Kidney glomerular epithelial cell (primary cell): ENCODE measurements around the gene MDM2.
"Not testable (repeated sequence)": the region's sequence is repeated elsewhere in the genome, so short reads cannot be mapped to it uniquely, and the experiment has no call there.

Experiments
- DNase-seq: peaks from one replicate; lab custom pipeline; 2025; lab: John Stamatoyannopoulos, UW

MDM2 gene

GRCh38 chr12:68786929-68787328 is 21.0 kb upstream of the MDM2 start:
- DNase-seq = no peak

DNA sequence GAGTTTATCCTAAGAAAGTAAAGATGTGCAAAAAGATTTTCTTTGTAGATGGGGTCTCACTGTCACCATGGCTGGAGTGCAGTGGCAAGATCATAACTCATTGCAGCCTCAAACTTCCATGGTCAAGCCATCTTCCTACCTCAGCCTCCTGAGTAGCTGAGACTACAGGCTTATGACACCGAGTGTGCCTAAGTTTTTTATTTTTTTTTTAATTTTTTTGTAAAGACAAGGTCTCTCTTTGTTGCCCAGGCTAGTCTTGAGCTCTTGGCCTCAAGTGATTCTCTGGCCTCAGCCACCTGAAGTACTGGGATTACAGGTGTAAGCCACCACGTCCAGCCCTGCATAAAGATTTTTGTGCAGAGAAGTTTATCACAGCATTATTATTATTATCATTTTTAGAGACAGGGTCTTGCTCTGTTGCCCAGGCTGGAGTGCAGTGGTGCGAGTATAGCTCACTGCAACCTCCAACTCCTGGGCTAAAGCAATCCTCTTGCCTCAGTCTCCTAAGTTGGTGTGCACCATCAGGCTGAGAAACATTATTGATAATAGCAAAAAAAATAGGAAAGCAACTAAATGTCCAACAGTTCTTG is 19.3 kb upstream of the MDM2 start:
- no peak for DNase-seq

DNA sequence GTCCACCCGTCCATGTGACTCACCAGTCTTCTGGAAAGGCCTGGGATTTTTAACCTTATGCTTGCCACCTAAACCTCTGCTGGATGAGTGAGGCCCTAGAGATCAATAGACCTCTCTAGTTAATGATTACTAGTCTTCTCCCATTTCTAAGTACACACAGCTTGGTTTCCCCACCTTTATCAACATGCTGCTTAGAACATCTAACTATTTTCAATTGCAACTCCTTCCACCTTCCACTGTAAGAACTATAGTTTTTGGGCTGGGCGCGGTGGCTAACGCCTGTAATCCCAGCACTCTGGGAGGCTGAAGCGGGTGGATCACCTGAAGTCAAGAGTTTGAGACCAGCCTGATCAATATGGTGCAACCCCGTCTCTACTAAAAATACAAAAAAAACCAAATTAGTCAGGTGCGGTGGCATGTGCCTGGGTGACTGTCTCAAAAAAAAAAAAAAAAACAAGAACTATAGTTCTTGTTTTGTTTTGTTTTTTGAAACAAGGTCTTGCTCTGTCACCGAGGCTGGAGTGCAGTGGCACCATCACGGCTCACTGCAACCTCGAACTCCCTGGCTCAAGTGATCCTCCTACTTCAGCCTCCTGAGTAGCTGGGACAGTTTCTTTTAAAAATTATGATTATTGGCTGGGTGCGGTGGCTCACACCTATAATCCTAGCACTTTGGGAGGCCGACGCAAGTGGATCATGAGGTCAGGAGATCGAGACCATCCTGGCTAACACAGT is 18.7 kb upstream of the MDM2 start:
- no peak for DNase-seq

- no peak for DNase-seq
These were observed 17.7 kb upstream of the MDM2 start for GRCh38 chr12:68790081-68790951.

- no peak for DNase-seq
These were observed 17.1 kb upstream of the MDM2 start for GRCh38 chr12:68790952-68791234.

- DNase-seq = no peak
These were observed 16.0 kb upstream of the MDM2 start for GRCh38 chr12:68791897-68792481.

- no peak for DNase-seq
These were observed 15.0 kb upstream of the MDM2 start for GRCh38 chr12:68792952-68793351.

GRCh38 chr12:68793436-68793835 is 14.5 kb upstream of the MDM2 start:
- DNase-seq = no peak

DNA sequence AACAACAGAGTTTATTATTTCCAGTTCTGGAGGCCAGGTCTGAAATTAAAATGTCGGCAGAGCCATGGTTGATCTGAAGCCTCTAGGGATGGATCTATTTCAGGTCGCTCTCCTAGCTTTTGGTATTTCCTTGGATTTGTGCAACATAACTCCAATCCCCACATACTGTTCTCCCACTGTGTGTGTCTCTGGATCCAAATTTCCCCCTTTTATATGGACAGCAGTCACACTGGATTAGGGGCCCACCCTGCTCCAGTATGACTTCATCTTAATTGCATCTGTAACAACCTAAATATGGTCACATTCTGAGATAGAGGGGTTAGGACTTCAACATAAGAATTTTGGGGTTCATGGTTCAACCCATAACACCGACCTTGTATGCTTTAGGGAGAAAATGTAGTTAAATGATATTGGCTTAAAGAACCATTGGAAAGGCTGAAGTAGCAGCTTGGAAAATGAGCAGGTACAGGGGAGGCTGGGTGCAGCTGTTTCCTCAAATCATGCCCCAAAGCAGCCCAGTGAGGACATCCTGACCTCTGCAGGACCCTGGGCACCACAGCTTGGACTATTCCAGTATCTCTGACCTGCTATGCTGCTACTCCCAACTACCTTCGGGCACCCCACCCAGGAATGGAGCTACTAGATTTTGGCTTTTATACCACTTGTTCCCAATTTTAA is 13.9 kb upstream of the MDM2 start:
- no peak for DNase-seq

DNA sequence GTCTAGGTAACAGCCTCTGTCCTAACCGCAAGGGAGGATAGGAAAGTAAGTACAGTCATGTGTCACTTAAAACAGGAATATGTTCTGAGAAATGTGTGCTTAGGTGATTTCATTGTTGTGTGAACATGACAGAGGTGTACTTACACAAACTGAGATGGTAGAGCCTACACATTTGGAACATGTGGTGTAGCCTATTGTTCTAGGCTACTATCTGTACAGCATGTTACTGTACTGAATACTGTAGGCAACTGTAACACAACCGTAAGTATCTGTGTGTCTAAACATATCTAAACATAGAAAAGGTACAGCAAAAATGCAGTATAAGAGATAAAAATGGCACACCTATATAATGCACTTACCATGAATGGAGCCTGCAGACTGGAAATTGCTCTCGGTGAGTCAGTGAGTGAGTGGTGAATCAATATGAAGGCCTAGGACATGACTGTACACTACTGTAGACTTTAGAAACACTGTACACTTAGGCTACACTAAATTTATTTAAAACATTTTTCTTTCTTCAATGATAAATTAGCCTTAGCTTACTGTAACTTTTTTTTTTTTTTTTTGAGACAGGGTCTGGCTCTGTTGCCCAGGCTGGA is 13.2 kb upstream of the MDM2 start:
- no peak for DNase-seq

DNA sequence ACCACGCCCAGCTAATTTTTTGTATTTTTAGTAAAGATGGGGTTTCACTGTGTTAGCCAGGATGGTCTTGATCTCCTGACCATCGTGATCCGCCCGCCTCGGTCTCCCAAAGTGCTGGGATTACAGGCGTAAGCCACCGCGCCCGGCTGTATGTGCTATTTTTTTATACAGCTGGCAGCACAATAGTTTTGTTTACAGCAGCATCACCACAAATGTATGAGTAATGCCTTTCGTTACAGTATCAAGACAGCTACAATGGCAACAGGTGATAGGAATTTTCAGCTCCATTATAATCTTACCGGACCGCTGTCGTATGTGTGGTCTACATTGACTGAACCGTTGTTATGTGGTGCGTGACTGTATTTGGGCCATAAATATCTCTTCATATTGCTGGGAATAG is 11.6 kb upstream of the MDM2 start:
- no peak for DNase-seq

- DNase-seq = no peak
These were observed 9.1 kb upstream of the MDM2 start for GRCh38 chr12:68798882-68799234.

DNA sequence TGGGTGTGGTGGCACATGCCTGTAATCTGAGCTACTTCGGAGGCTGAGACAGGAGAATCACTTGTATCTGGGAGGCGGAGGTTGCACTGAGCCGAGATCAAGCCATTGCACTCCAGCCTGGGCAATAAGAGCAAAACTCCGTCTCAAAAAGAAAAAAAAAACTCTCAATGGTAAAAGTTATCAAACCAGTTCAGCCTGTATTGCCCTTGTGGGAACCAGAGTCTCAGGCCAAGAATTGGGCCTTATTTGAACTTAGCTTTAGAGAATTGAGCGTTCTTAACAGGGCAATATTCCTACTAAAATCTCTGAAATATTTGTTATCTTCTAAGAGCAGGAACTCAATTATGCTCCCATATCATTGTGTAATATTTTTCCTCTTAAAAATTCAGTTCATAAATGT is 7.7 kb upstream of the MDM2 start:
- DNase-seq = no peak

DNA sequence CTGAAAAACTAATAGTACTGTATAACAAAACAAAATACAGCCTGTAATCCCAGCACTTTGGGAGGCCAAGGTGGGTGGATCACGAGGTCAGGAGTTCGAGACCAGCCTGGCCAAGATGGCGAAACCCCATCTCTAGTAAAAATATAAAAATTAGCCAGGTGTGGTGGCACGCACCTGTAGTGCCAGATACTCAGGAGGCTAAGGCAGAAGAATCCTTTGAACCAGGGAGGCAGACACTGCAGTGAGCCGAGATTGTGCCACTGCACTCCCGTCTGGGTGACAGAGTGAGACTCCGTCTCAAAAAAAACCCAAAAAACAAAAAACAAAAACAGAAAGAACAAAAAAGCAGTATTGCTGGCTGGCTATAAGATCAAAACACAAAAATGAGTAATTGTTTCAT is 6.9 kb upstream of the MDM2 start:
- DNase-seq = not testable (repeated sequence)

DNA sequence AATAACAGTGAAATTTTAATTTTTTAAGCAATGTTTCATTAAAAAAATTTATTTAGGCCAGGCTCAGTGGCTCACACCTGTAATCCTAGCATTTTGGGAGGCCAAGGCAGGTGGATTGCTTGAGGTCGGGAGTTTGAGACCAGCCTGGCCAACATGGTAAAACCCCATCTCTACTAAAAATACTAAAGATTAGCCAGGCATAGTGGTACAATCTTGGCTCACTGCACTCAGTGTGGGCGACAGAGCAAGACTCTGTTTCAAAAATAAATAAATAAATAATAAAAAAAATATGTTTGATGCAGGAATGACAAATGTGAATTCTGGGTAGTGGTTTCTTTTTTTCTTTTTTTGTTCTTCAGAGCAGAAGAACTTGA is 5.6 kb upstream of the MDM2 start:
- DNase-seq = not testable (repeated sequence)

GRCh38 chr12:68802911-68803651 is 4.9 kb upstream of the MDM2 start:
- not testable (repeated sequence) for DNase-seq

GRCh38 chr12:68803948-68804656 is 3.9 kb upstream of the MDM2 start:
- DNase-seq = no peak

DNA sequence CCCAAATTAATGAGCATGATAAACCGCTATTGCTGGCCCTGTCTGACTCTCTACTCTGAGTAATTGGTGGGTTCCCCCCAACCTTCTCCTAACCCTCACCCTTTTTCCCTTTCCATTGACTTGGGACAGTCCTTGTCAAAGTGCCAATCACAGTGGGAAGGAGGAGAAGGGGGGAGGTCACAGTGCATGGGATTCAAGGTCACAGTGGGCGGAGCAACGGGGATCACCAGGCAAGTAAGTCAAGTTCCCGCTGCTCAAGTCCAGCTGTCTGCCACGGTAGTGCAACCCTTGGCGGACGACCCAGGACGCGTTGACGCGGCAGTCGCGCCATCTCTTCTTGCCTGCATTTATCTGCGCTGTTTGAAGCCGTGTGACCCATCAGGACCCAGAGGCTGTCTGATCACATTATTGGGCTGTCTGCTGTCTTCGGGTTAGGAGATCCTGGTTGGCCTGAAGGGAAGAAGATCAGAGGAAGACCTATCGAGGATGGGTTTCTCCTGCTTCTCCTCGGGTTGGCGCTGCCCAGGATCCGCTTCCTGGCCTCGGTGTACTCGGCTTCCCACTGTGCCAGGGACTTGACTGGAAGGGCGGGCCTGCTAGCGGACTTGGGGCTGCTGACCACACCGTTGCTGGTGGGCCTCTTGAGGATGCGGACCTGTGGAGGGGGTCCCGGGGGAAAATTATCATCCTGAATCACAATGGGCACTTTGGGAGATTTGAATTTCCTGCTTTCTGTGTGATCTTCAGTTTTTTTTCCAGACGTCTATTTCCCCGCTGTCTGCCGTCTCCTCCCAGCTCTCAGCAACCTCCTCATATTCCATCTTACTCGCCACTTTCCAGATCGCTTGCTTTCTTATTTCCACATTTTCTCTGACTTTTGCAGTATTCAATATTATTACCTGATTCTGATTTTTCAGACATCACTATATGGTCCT is 3.1 kb upstream of the MDM2 start:
- no peak for DNase-seq

- DNase-seq = no peak
These were observed 2.3 kb upstream of the MDM2 start for GRCh38 chr12:68805592-68806120.
